Testis (tissue), 3 donors: ENCODE measurements around the gene MPPE1. TPM values are rescaled to one million over a fixed set of nuclear protein-coding genes. Genes with fewer than 3 reads are reported as not detected.
"Not testable (repeated sequence)": the region's sequence is repeated elsewhere in the genome, so short reads cannot be mapped to it uniquely, and the experiment has no call there.

Experiments used
- DNase-seq: peaks from one replicate; pipeline ENCODE4 v3.0.0-alpha.2; 2019
- H3K27ac ChIP-seq, 2 donors: fragments of 200-600 bp; sonication (generic); one replicate each; pipeline ENCODE4 v1.5.1; 2019
- H3K27me3 ChIP-seq: fragments of 200-600 bp; sonication (generic); one replicate; pipeline ENCODE4 v1.5.1; 2019
- H3K36me3 ChIP-seq: fragments of 200-600 bp; sonication (generic); one replicate; pipeline ENCODE4 v1.5.1; 2017; ENCODE audit warnings: low read depth; ENCODE audit errors: missing control alignments
- H3K4me1 ChIP-seq: fragments of 200-600 bp; sonication (generic); one replicate; pipeline ENCODE4 v1.5.1; 2019
- H3K4me3 ChIP-seq, 2 donors: fragments of 200-600 bp; sonication (generic); one replicate each; pipeline ENCODE4 v1.5.1; 2017 to 2019
- H3K9me3 ChIP-seq: fragments of 200-600 bp; sonication (generic); one replicate; pipeline ENCODE4 v1.5.1; 2017
- POLR2A ChIP-seq: fragments of 450-650 bp; IDR thresholded peaks from one replicate; pipeline ENCODE4 v1.6.1; 2017; ENCODE audit warnings: antibody characterized with exemption, mild to moderate bottlenecking, moderate library complexity
- WGBS, 2 donors: methylation state at CpG; one replicate each; pipeline ENCODE4 v1.1.5; 2018; 5-methylcytosine and 5-hydroxymethylcytosine counted together
- intact Hi-C: fragments of 100-400 bp; cut with DNase I; formaldehyde crosslinking; loops from one replicate; pipeline ENCODE4 v1.15.1; 2023; ENCODE audit warnings: low total_unique reads
- polyA plus RNA-seq: library from polyadenylated mRNA; stranded (reverse); fragments of 350-450 nt; fragmentation: Illumina TruSeq; extraction: RNeasy Lipid Tissue Mini Kit (QIAGEN cat#74804); gene quantifications from one replicate; pipeline ENCODE4 v1.2.3, GENCODE V29; 2014; ENCODE audit warnings: low read depth, low replicate concordance; ENCODE audit not compliant: insufficient read depth
- total RNA-seq, 2 donors: library from RNA; depleted of rRNA; stranded (reverse); fragments of >200 nt; gene quantifications; one replicate each; pipeline ENCODE4 v1.2.3, GENCODE V29; 2016
- TF ChIP-seq, protein P1 (sequence below), 3 experiments: fragments of 450-650 bp in 2 of 3; fragments of 200-600 bp in 1 of 3; sonication (generic) in 1 of 3; IDR thresholded peaks; one replicate each; pipeline ENCODE4 v1.5.1; 2016 to 2019; ENCODE audit warnings: antibody characterized with exemption in 3 of 3, mild to moderate bottlenecking in 2 of 3, moderate library complexity in 1 of 3

MPPE1 gene
- total and polyA plus RNA-seq, 3 donors from 2014 or later = 28.3 to 37.5 (median 32.8) TPM

GRCh38 chr18:11932393-11932792, 24.3 kb upstream of the MPPE1 start:
- Histone ChIP-seq H3K36me3 (no peaks in the 10 kb centered on the region), H3K27me3 (no peaks in the 10 kb centered on the region), H3K4me1 (no peaks in the 10 kb centered on the region), H3K27ac (no peak overlapping the region), H3K4me3 (no peak overlapping the region), H3K9me3 (no peaks in the 10 kb centered on the region)
- no peak for DNase-seq
- 92 to 99% methylated on average over 14 of the region's 14 CpGs for WGBS, 2 donors
- no peak for TF ChIP-seq POLR2A
- TF ChIP-seq, protein P1, sequence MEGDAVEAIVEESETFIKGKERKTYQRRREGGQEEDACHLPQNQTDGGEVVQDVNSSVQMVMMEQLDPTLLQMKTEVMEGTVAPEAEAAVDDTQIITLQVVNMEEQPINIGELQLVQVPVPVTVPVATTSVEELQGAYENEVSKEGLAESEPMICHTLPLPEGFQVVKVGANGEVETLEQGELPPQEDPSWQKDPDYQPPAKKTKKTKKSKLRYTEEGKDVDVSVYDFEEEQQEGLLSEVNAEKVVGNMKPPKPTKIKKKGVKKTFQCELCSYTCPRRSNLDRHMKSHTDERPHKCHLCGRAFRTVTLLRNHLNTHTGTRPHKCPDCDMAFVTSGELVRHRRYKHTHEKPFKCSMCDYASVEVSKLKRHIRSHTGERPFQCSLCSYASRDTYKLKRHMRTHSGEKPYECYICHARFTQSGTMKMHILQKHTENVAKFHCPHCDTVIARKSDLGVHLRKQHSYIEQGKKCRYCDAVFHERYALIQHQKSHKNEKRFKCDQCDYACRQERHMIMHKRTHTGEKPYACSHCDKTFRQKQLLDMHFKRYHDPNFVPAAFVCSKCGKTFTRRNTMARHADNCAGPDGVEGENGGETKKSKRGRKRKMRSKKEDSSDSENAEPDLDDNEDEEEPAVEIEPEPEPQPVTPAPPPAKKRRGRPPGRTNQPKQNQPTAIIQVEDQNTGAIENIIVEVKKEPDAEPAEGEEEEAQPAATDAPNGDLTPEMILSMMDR (IDR thresholded peaks at IDR 0.05) = no peak
- intact Hi-C loops = no loop called here

DNA sequence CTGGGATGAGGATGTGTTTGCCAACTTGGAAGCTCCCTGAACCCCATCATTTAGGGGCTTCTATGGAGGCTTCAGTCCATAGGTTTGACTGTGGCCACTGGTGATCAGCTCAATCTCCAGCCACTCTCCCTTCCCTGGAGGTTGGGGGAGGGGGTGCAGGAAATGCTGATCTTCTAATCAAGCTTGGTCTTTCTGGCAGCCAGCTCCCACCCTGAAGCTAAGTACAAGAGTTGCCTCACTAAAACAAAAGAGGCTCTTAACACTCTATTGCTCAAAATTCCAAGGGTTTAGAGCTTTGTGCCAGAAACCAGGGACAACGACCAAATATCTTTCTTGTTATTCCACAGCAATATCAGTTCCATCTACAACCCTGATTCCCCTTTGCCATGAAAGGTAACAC, 19.4 kb upstream of the MPPE1 start:
- H3K27me3 ChIP-seq = no peaks in the 10 kb centered on the region
- intact Hi-C loops = no loop called here
- H3K9me3 ChIP-seq = no peaks in the 10 kb centered on the region
- H3K36me3 ChIP-seq = no peaks in the 10 kb centered on the region
- 0 to 44% methylated on average over 1 of the region's 1 CpG for WGBS, 2 donors
- no peak for DNase-seq
- H3K4me1 ChIP-seq = no peaks in the 10 kb centered on the region
- TF ChIP-seq, protein P1 (IDR thresholded peaks at IDR 0.05) = no peak
- H3K27ac ChIP-seq = no peak overlapping the region
- no peak overlapping the region for H3K4me3 ChIP-seq

- Histone ChIP-seq H3K36me3 (no peaks in the 10 kb centered on the region), H3K4me3 (no peak overlapping the region), H3K27me3 (no peaks in the 10 kb centered on the region), H3K9me3 (no peaks in the 10 kb centered on the region), H3K27ac (no peak overlapping the region), H3K4me1 (no peaks in the 10 kb centered on the region)
- intact Hi-C loops = no loop called here
- TF ChIP-seq, protein P1 (IDR thresholded peaks at IDR 0.05) = no peak
- WGBS, 2 donors = 71% methylated on average over 12 of the region's 12 CpGs
- no peak for DNase-seq
Measured at GRCh38 chr18:11925800-11926481, 17.8 kb upstream of the MPPE1 start.

DNA sequence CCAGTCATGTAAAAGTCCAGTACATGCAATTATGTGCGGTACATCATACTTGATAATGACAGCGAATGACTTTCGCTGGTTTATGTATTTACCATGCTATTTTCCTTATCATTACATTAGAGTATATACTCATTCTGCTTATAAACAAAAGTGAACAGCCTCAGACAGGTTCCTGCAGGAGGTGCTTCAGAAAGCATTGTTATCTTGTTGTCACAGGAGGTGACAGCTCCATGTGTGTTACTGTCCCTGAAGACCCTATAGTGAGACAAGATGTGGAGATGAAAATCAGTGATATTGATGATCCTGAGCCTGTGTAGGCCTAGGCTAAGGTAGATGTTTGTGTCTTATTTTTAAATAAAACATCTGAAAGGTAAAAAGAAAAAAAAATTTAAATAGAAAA, 15.3 kb upstream of the MPPE1 start:
- no peaks in the 10 kb centered on the region for H3K36me3 ChIP-seq
- no peak for TF ChIP-seq POLR2A
- TF ChIP-seq, protein P1 (IDR thresholded peaks at IDR 0.05) = no peak
- no peaks in the 10 kb centered on the region for H3K9me3 ChIP-seq
- no peaks in the 10 kb centered on the region for H3K4me1 ChIP-seq
- WGBS, 2 donors = 65 to 94% methylated on average over 3 of the region's 3 CpGs
- intact Hi-C loops = no loop called here
- DNase-seq = no peak
- H3K4me3 ChIP-seq = no peak overlapping the region
- H3K27ac ChIP-seq = no peak overlapping the region
- H3K27me3 ChIP-seq = no peaks in the 10 kb centered on the region

DNA sequence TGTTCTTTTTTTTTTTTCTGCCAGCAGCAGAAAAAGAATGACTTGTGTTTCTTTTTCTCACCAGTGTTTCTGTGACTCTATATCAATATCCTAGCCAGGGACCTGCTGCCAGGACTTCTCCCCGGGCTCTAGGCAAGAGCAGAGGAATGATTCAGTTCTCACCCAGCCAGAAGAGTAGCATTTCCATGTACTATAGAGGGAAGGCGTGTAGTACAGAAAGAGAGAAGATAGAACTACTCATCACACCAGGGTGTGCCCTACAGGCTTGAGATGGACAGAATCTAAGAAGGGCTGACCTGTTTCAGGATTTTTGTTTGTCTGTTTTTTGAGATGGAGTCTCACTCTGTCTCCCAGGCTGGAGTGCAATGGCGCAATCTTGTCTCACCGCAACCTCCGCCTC, 11.4 kb upstream of the MPPE1 start:
- H3K36me3 ChIP-seq, H3K27me3 ChIP-seq, intact Hi-C loops, DNase-seq, H3K4me1 ChIP-seq, H3K9me3 ChIP-seq, H3K4me3 ChIP-seq, H3K27ac ChIP-seq: not testable (repeated sequence)
- WGBS, 2 donors = 70 to 97% methylated on average over 5 of the region's 5 CpGs

DNA sequence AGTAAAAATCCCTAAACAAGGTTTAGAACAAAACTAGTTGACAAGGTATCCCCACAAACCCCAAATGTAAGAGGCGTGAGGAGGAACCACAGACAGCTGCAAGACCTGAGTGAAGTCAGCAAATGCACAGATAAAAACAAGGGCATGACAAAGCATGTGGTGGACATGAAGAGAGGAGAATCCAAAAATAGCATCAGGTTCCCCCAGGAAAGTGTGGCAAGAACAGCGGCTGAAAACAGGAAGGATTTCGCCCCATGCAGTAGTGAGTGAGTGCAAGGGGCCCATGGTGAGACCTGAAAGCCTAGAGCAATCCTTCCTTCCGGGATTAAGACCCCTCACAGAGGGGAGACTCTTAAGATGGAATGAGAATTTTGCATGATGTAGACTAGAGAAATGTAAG, 8.8 kb upstream of the MPPE1 start:
- intact Hi-C loops, H3K9me3 ChIP-seq: not testable (repeated sequence)
- 63 to 75% methylated on average over 4 of the region's 4 CpGs for WGBS, 2 donors

More for the DNA sequence above, 8.8 kb upstream of the MPPE1 start:
- not testable (repeated sequence) for H3K27ac ChIP-seq, H3K4me1 ChIP-seq, H3K36me3 ChIP-seq, DNase-seq, H3K4me3 ChIP-seq, H3K27me3 ChIP-seq
